Liver (tissue), 3 donors: ENCODE data around the gene FNDC8.

Experiments used
- CTCF ChIP-seq: fragments of 150-350 bp; IDR thresholded peaks from 2 replicates; pipeline ENCODE4 v1.5.1; 2017; ENCODE audit warnings: improper control_type of control experiment, low read depth, low read length; ENCODE audit not compliant: missing input control
- EGR1 ChIP-seq, 2 donors: IDR thresholded peaks; 2 replicates each; pipeline ENCODE4 v1.6.1; 2016 to 2018; ENCODE audit warnings: antibody characterized with exemption in 2 of 2, low read depth in 2 of 2
- JUND ChIP-seq, 2 donors: IDR thresholded peaks; 2 replicates each; pipeline ENCODE4 v1.6.1; 2016; ENCODE audit warnings: antibody characterized with exemption in 2 of 2
- RXRA ChIP-seq, 2 donors: IDR thresholded peaks; 2 replicates each; pipeline ENCODE4 v1.6.1; 2017 to 2018; ENCODE audit warnings: antibody characterized with exemption in 2 of 2, mild to moderate bottlenecking in 1 of 2
- TAF1 ChIP-seq: conservative IDR thresholded peaks from 2 replicates; pipeline ENCODE4 v1.6.1; 2016; ENCODE audit warnings: antibody characterized with exemption, mild to moderate bottlenecking
- TF ChIP-seq, protein P1 (sequence below): IDR thresholded peaks from 2 replicates; pipeline ENCODE4 v1.6.1; 2016; ENCODE audit warnings: antibody characterized with exemption
- donor health status: healthy.
- donor health status: healthy.

DNA sequence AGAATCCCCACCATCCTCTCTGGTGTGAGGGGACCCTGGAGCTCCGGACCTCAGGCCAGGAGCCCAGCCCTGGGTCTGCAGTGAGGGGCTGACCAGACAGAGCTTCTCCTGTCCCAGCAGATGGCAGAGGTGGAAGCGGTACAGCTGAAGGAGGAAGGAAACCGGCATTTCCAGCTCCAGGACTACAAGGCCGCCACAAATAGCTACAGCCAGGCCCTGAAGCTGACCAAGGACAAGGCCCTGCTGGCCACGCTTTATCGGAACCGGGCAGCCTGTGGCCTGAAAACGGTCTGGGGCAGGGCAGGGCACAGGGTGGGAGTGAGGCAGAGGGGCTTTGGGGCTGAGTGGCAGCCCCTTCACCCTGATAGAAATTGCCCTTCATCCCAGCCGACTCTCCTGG, 26.7 kb downstream of the FNDC8 start:
- TF ChIP-seq JUND (IDR thresholded peaks at IDR 0.05) = no peak
- TF ChIP-seq EGR1 (IDR thresholded peaks at IDR 0.05; ENCODE audit: low read depth in 2 of 2) = no peak
- TF ChIP-seq CTCF = no peak
- TF ChIP-seq RXRA (IDR thresholded peaks at IDR 0.05) = no peak
- TF ChIP-seq TAF1 = no peak
- TF ChIP-seq, protein P1, sequence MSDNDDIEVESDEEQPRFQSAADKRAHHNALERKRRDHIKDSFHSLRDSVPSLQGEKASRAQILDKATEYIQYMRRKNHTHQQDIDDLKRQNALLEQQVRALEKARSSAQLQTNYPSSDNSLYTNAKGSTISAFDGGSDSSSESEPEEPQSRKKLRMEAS = no peak
